SK-N-SH treated with all-trans-retinoic acid at 6 μM for 48 hours (cell line): Measurements from ENCODE around the gene LDHAL6B.

ENCODE experiments used
- ATAC-seq: fragments of 200-7000 bp; cut with Tn5 transposase; 3 replicates; pipeline ENCODE4 v1.9.1; 2020; ENCODE audit warnings: mild to moderate bottlenecking, moderate library complexity
- ARNTL ChIP-seq: fragments of 450-650 bp; formaldehyde crosslinking; IDR thresholded peaks from 2 replicates; pipeline ENCODE4 v1.5.0; 2020; ENCODE audit warnings: low read depth, mild to moderate bottlenecking, moderate library complexity, borderline replicate concordance
- BACH2 ChIP-seq: fragments of 250-450 bp; sonication (Bioruptor Pico); IDR thresholded peaks from 2 replicates; pipeline ENCODE4 v1.9.0; 2021; ENCODE audit warnings: mild to moderate bottlenecking, borderline replicate concordance
- CSDC2 ChIP-seq: fragments of 250-450 bp; sonication (Bioruptor Pico); IDR thresholded peaks from 2 replicates; pipeline ENCODE4 v1.5.0; 2020; ENCODE audit warnings: mild to moderate bottlenecking, moderate library complexity
- CSRNP3 ChIP-seq: fragments of 250-450 bp; sonication (Bioruptor Pico); IDR thresholded peaks from 2 replicates; pipeline ENCODE4 v1.5.1; 2021; ENCODE audit warnings: mild to moderate bottlenecking, moderate library complexity
- ESRRG ChIP-seq: fragments of 250-450 bp; sonication (Bioruptor Pico); IDR thresholded peaks from 2 replicates; pipeline ENCODE4 v1.6.1; 2021; ENCODE audit warnings: mild to moderate bottlenecking
- GLIS3 ChIP-seq: fragments of 250-450 bp; sonication (Bioruptor Pico); IDR thresholded peaks from 2 replicates; pipeline ENCODE4 v1.5.0; 2020; ENCODE audit warnings: mild to moderate bottlenecking, moderate library complexity
- OSR1 ChIP-seq: fragments of 250-450 bp; sonication (Bioruptor Pico); IDR thresholded peaks from 2 replicates; pipeline ENCODE4 v1.8.0; 2022; ENCODE audit warnings: moderate library complexity, mild to moderate bottlenecking, inconsistent platforms
- PATZ1 ChIP-seq: fragments of 250-450 bp; sonication (Bioruptor Pico); IDR thresholded peaks from 2 replicates; pipeline ENCODE4 v1.8.0; 2020; ENCODE audit warnings: mild to moderate bottlenecking, moderate library complexity, borderline replicate concordance
- PPARA ChIP-seq: fragments of 250-450 bp; sonication (Bioruptor Pico); IDR thresholded peaks from 2 replicates; pipeline ENCODE4 v1.5.0; 2020; ENCODE audit warnings: mild to moderate bottlenecking, borderline replicate concordance
- RARB ChIP-seq: fragments of 250-450 bp; sonication (Bioruptor Pico); IDR thresholded peaks from 2 replicates; pipeline ENCODE4 v1.8.0; 2021; ENCODE audit warnings: mild to moderate bottlenecking, moderate library complexity
- SNAI2 ChIP-seq: fragments of 250-450 bp; sonication (Bioruptor Pico); IDR thresholded peaks from 2 replicates; pipeline ENCODE4 v1.5.0; 2020; ENCODE audit warnings: mild to moderate bottlenecking, moderate library complexity
- TCF4 ChIP-seq: fragments of 250-450 bp; sonication (Bioruptor Pico); IDR thresholded peaks from 2 replicates; pipeline ENCODE4 v1.8.0; 2021; ENCODE audit warnings: mild to moderate bottlenecking, moderate library complexity, borderline replicate concordance
- TOX ChIP-seq: fragments of 250-450 bp; sonication (Bioruptor Pico); IDR thresholded peaks from 2 replicates; pipeline ENCODE4 v1.8.0; 2021; ENCODE audit warnings: mild to moderate bottlenecking, moderate library complexity, borderline replicate concordance
- TSHZ2 ChIP-seq: fragments of 250-450 bp; sonication (Bioruptor Pico); IDR thresholded peaks from 2 replicates; pipeline ENCODE4 v1.5.0; 2020; ENCODE audit warnings: mild to moderate bottlenecking, moderate library complexity
- ZC3H10 ChIP-seq: fragments of 250-450 bp; sonication (Bioruptor Pico); IDR thresholded peaks from 2 replicates; pipeline ENCODE4 v1.5.1; 2021; ENCODE audit warnings: mild to moderate bottlenecking, moderate library complexity
- ZFP3 ChIP-seq: fragments of 250-450 bp; sonication (Bioruptor Pico); IDR thresholded peaks from 2 replicates; pipeline ENCODE4 v1.5.0; 2020; ENCODE audit warnings: mild to moderate bottlenecking, moderate library complexity
- ZFP30 ChIP-seq: fragments of 450-650 bp; formaldehyde crosslinking; IDR thresholded peaks from 2 replicates; pipeline ENCODE4 v1.5.0; 2022; ENCODE audit warnings: mild to moderate bottlenecking, moderate library complexity
- ZNF565 ChIP-seq: fragments of 450-650 bp; formaldehyde crosslinking; conservative IDR thresholded peaks from 2 replicates; pipeline ENCODE4 v1.5.0; 2020; ENCODE audit warnings: low read depth, mild to moderate bottlenecking, moderate library complexity
- ZNF70 ChIP-seq: fragments of 450-650 bp; formaldehyde crosslinking; IDR thresholded peaks from 2 replicates; pipeline ENCODE4 v1.5.0; 2020; ENCODE audit warnings: mild to moderate bottlenecking, moderate library complexity
- ZNF8 ChIP-seq: fragments of 450-650 bp; formaldehyde crosslinking; IDR thresholded peaks from 2 replicates; pipeline ENCODE4 v1.5.0; 2020; ENCODE audit warnings: mild to moderate bottlenecking, moderate library complexity
- TF ChIP-seq, protein P1 (sequence below): fragments of 250-450 bp; sonication (Bioruptor Pico); IDR thresholded peaks from 2 replicates; pipeline ENCODE4 v1.5.1; 2020; ENCODE audit warnings: low read depth, mild to moderate bottlenecking, moderate library complexity
- TF ChIP-seq, protein P2 (sequence below): fragments of 250-450 bp; sonication (Bioruptor Pico); IDR thresholded peaks from 2 replicates; pipeline ENCODE4 v1.8.0; 2021; ENCODE audit warnings: low read depth, mild to moderate bottlenecking, moderate library complexity, borderline replicate concordance

LDHAL6B gene

DNA sequence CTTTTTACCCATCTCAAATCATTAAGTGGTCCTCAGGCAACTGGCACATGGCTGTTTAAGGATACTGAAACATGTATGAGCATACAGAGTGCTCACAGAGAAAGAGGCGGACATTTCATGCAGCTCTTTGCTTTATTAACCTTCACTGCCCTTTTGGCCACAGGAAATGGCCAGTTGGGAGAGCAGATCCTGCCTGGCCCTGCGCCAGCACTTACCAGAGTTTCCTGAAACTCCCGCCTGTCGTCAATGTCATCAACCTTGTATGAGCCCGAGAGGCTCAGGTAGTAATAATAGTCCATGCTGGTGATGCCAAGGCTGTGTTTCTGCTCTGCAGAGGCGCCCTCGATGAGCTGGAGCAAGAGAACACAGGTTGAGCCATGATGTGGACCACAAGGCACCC, 17.8 kb downstream of the LDHAL6B start:
- ATAC-seq, result no peak
- TF ChIP-seq ZFP30 (CRISPR knock-in tag) (no peak), ESRRG (no peak), OSR1 (no peak), RARB (no peak), ZFP3 (CRISPR knock-in tag) (no peak), GLIS3 (CRISPR knock-in tag) (no peak), BACH2 (CRISPR knock-in tag) (no peak), CSRNP3 (CRISPR knock-in tag) (no peak), SNAI2 (CRISPR knock-in tag) (no peak), PPARA (CRISPR knock-in tag) (no peak), ZNF8 (CRISPR knock-in tag) (no peak), PATZ1 (CRISPR knock-in tag) (no peak)
- TF ChIP-seq, protein P1, sequence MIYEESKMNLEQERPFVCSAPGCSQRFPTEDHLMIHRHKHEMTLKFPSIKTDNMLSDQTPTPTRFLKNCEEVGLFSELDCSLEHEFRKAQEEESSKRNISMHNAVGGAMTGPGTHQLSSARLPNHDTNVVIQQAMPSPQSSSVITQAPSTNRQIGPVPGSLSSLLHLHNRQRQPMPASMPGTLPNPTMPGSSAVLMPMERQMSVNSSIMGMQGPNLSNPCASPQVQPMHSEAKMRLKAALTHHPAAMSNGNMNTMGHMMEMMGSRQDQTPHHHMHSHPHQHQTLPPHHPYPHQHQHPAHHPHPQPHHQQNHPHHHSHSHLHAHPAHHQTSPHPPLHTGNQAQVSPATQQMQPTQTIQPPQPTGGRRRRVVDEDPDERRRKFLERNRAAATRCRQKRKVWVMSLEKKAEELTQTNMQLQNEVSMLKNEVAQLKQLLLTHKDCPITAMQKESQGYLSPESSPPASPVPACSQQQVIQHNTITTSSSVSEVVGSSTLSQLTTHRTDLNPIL, result no peak
- TF ChIP-seq, protein P2, sequence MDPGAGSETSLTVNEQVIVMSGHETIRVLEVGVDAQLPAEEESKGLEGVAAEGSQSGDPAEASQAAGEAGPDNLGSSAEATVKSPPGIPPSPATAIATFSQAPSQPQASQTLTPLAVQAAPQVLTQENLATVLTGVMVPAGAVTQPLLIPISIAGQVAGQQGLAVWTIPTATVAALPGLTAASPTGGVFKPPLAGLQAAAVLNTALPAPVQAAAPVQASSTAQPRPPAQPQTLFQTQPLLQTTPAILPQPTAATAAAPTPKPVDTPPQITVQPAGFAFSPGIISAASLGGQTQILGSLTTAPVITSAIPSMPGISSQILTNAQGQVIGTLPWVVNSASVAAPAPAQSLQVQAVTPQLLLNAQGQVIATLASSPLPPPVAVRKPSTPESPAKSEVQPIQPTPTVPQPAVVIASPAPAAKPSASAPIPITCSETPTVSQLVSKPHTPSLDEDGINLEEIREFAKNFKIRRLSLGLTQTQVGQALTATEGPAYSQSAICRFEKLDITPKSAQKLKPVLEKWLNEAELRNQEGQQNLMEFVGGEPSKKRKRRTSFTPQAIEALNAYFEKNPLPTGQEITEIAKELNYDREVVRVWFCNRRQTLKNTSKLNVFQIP (CRISPR knock-in tag), result no peak

DNA sequence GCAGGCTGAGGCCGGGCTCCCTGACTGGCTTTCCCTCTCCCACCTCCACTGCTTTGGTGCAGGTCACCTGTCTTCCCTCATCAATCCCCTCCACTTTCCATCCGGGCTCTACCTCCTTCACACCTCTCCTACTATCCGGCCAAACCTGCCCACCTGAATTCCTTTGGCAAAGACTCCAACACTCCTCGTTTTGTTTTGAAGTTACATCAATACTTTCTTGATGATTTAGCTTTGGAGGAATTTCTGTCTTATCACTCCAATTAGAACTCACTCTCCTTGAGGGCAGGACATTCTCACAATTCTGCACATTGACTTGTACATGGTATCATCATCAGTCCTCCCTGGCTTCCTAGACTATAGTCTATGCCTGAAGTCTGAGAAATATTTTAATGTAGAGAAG, 20.4 kb downstream of the LDHAL6B start:
- no peak for TF ChIP-seq CSDC2 (CRISPR knock-in tag)
- no peak for TF ChIP-seq ZNF70 (CRISPR knock-in tag)
- TF ChIP-seq GLIS3 (CRISPR knock-in tag), result no peak
- TF ChIP-seq ARNTL (CRISPR knock-in tag), result no peak
- ATAC-seq, result no peak

GRCh38 chr15:59229015-59229414, 22.4 kb downstream of the LDHAL6B start:
- TF ChIP-seq CSDC2 (CRISPR knock-in tag), result no peak
- TF ChIP-seq, protein P2 (CRISPR knock-in tag), result no peak
- TF ChIP-seq BACH2 (CRISPR knock-in tag), result no peak
- no peak for TF ChIP-seq SNAI2 (CRISPR knock-in tag)
- TF ChIP-seq ZFP30 (CRISPR knock-in tag), result no peak
- TF ChIP-seq ZC3H10 (CRISPR knock-in tag), result no peak
- TF ChIP-seq, protein P1, result no peak
- TF ChIP-seq ARNTL (CRISPR knock-in tag), result no peak
- TF ChIP-seq, all 23 proteins: peak for 0
- ATAC-seq, result no peak

GRCh38 chr15:59229453-59229852, 22.8 kb downstream of the LDHAL6B start:
- ATAC-seq, result no peak
- no peak for TF ChIP-seq TSHZ2 (CRISPR knock-in tag)
- no peak for TF ChIP-seq TOX (CRISPR knock-in tag)
- no peak for TF ChIP-seq ZC3H10 (CRISPR knock-in tag)
- no peak for TF ChIP-seq ZFP30 (CRISPR knock-in tag)
- no peak for TF ChIP-seq ESRRG
- TF ChIP-seq PATZ1 (CRISPR knock-in tag), result no peak
- no peak for TF ChIP-seq ZNF565 (CRISPR knock-in tag)
- TF ChIP-seq ARNTL (CRISPR knock-in tag), result no peak
- TF ChIP-seq OSR1, result no peak
- TF ChIP-seq TCF4 (CRISPR knock-in tag), result no peak
- no peak for TF ChIP-seq ZNF70 (CRISPR knock-in tag)
- TF ChIP-seq SNAI2 (CRISPR knock-in tag), result no peak
